HG02840 (cell line): ENCODE measurements around the gene ABLIM1.
"Not testable (repeated sequence)": the region's sequence is repeated elsewhere in the genome, so short reads cannot be mapped to it uniquely, and the experiment has no call there.

Experiments used
- ATAC-seq: cut with Tn5 transposase; IDR thresholded peaks from one replicate; pipeline ENCODE4 v1.9.1; 2021; ENCODE audit warnings: mild to moderate bottlenecking, moderate library complexity, moderate number of reproducible peaks; ENCODE audit not compliant: unreplicated experiment, low FRiP score

ABLIM1 gene

DNA sequence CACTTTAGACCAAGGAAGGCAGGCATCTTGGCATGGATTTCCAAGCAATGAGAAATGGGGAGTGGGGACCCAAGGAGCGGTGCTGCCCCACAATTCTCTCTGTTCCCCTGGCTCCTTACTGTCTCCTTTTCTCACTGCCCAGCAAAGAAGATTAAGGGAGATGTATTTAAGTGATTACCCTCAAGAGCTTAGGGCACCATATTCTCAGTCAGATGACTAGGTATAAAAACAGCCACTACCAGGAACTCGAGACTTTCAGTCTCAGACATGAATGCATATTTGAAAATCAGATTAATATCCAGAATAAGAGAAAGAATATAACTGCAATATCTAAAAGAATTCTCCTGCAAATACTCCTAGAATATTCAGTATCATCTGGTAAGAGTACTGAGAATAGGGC lies at the start of gene ABLIM1:
ABLIM1 (minus strand) TSS at position 101 of the 400 bp plus-strand sequence; CDS start at position 26, 75 bp downstream.
- no peak for ATAC-seq

DNA sequence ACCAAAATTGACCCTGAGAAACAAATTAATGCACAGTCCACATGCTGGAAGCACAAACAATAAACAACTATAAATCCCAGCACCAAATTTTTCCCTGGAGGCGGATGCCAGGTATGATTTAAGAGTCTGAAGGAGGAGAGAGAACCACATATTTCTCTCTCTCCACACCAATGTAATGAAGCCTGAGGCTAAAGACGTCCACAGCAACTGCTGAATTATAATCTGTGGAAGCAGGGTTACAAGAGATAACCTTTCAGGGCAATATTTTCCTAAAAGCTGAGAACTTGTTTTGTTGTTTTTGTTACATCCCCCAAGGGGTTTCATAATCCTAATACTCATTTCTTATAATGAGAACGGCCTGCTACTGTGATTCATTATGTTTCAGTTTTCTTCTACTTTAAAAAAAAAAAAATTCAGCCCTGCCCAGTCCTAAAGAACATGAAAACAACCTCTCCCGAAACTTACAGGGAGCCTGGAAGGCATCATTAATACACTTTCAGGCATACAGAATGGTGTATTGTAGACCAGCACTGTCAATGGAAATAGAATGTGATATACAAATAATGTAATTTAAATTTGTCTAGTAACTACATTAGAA lies 48.5 kb upstream of the ABLIM1 start:
- no peak for ATAC-seq

GRCh38 chr10:114704679-114705078 lies 46.6 kb upstream of the ABLIM1 start:
- ATAC-seq = no peak

- ATAC-seq = no peak
Measured at GRCh38 chr10:114703377-114704107, 45.5 kb upstream of the ABLIM1 start.

DNA sequence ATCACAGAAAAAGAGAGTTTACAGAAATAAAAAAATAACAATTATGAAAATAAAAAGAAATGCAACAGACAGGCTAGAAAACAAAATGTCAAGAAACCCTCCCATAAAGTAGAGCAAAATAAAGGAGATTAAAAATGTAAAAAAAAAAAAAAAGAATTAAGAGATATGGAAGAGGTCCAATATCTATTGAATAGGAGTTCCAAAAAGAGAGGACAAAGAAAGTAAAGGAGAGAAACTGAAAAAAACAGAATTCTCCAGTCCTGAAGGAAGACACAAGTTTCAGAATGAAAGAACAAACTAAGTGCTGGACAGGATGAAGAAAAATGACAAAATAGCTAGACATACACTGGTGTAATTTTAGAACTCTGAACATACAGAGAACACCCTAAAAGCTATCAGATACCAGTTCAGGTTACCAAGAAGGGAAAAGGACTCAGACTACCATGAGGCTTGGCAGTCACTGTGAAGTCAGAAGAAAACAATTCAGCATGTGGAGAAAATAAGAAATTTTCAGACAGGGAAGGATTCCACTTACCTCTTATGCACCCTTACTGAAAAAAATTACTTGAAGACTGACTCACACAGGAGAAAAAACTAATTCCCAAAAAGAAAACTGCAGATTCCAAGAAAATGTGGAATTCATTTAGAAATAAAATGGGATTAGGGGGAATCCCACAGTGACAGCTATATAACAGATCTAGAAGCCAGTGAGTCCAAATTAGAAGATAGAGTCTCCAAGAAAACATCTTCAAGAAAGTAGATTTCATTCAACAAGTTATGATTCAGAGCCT lies 40.4 kb upstream of the ABLIM1 start:
- no peak for ATAC-seq

GRCh38 chr10:114697061-114697598 lies 39.1 kb upstream of the ABLIM1 start:
- no peak for ATAC-seq

DNA sequence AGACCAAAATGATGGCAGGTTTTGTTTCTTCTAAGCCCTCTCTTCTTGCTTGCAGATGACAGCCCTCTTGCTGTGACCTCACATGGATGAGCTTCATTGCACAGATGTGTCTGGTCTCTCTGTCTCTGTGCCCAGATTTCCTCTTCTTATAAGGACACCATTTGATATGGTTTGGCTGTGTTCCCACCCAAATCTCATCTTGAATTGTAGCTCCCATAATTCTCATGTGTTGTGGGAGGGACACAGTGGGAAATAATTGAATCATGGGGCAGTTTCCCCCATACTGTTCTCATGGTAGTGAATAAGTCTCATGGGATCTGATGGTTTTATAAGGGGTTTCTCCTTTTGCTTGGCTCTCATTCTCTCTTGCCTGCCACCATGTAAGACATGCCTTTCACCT lies 38.2 kb upstream of the ABLIM1 start:
- not testable (repeated sequence) for ATAC-seq

DNA sequence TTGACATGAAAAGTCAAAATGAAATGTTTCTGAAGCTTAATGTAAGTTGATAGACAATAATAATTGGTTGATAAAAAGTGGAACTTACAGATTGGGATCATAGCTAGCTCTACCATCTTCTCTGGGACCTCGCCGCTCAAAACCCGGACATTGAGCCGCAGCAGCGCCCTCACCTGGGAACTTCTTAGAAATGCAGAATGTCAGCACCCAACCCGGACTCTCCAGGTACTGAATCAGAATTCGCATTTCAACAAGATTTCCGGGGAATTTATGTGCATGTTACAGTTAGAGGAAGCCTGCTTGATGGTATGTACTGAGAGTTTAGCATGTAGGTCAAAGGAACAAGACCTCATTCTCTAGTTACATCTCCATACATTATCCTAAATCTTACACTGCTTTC lies 36.7 kb upstream of the ABLIM1 start:
- ATAC-seq = no peak

DNA sequence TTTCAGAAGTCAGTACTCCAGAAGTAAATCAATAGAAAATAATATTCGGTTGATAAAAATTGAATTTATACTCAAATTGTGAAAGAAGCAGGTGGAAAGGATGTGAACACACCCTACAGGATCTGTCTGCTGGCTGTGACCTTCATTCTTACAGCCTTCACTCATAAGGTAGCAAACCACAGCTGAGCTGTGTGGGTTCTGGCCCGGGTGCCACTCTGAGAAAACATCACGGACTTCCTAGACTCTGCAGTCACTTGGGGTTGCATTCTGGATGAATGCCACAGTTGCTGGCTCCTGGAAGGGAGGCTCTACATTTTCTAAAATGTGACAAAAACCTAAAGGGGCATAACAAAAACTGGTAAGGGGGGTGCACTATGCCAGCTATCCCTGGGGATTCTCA lies 36.0 kb upstream of the ABLIM1 start:
- no peak for ATAC-seq

- no peak for ATAC-seq
Measured at GRCh38 chr10:114691442-114691941, 33.4 kb upstream of the ABLIM1 start.

DNA sequence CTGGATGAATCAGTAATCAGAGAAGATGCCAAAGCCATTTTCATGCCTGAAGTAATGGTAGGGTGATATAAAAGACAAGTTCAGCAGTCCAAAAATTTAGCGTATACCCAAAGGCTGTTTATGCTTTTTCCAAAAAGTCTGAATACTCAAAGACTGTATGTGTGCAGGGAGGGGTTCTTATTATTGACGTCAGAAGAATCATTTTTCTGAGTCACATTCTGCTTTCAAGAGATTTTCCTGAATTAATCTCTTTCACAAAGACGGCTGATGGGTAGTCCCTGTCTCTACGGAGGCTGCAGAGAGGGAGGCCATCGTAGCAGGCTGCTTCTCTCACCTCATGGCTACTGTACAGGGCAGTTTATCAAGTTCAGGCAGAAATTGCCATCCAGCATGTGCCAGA lies 30.7 kb upstream of the ABLIM1 start:
- no peak for ATAC-seq

DNA sequence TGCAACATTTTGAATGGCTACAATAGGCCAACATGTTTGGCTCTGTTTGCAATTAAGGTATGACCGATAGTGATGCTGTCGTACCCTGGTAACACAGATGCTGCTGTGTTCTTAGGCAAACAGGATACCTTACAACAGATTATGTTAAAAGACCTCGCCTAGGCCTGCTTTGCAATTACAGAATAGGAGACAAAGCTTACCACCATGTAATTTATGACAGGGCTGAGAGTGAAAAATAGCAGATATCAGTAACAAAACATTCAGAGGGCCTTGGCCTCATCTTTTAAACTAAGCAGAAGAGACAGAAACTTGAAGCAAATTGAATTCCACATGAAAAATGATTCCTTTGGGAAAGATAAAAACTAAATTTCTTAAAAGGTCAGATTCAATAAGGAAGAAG lies 29.4 kb upstream of the ABLIM1 start:
- ATAC-seq = no peak

DNA sequence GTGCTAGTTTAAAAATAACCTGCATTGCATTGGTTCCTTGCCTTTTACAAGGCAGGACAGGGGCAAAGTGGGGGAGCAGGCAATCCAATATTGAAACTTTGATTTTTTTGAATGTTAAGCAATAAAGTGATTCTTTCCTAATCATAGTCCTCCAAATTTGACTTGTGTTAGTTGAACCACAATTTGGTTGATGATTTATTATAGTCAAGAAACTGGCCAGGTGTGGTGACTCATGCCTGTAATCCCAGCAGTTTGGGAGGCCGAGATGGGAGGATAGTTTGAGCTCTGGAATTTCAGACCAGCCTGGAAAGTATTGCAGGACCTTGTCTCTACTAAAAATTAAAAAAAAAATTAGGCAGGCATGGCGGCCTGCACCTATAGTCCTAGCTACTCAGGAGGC lies 27.9 kb upstream of the ABLIM1 start:
- ATAC-seq = no peak

DNA sequence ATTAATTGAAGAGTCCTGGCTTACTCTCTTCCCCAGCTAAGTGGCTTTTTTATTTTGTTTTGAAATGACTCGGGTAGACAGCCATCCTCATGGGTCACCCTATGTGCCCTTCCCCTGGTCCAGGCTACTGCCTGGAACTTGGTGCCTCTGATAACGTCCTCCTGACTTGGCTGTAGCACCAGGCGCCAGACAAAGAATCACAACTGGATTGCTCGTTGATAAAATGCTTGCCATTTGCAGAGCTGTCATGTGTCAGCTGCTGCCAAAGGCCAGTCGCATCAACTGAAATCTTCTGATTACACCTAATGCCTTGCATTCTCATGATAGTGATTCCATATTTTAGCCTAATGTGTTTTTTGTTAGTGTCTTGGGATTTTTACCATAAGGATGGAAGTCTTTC lies 27.4 kb upstream of the ABLIM1 start:
- ATAC-seq = no peak

GRCh38 chr10:114684822-114685209 lies 26.7 kb upstream of the ABLIM1 start:
- no peak for ATAC-seq

DNA sequence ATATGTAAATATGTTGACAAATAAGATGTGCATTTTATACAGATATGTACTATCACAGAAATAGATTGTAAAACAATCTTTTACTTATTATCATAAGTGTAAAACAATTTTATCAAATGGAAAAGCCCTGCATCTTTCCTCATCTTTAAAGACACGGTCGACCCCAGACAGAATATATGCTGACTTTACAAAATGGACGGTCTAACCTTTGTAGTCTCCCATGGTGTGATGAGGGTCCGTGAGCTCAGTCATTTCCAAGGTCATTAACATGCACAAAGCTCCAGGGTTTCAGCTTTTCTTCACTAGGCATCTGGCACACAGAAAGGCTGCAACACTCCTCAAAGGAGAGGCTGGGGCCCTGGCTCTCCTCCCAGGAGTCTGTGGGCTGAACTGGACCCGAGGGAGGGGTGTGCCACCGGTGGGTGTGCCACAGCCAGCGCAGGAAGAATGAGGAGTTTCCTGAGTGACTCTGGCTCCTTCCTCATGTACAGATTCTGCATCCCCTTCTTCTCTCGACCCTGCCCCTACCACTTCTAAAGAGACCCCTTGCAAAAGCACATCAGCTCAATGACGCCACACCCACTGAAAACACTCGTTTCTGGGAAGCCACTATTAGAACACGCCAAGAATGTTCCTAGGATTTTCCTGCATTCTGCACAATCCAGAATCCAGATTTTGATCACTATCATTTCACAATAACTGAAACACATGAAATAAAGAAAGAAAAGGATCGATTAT lies 26.2 kb upstream of the ABLIM1 start:
- ATAC-seq = no peak

DNA sequence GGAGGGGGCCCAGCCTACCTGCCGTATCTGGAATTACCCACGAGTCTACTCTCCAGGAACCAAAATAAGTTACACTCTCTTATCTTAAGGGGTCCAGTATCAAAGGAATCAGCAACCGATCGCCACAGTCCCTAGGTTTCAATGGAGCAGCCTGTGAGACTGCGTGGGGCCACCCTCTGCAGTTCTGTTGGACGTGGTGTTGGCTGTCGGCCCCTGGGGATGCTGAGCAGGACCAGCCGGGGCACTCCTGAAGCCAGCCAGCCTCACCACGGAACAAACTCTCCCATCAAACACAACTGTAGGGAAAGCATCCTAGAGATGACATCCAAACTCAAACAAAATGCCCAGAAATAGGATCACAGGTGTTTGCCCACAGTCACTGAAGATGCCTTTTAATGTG lies 25.5 kb upstream of the ABLIM1 start:
- ATAC-seq = no peak

GRCh38 chr10:114683162-114683561 lies 25.1 kb upstream of the ABLIM1 start:
- no peak for ATAC-seq

- ATAC-seq = no peak
Measured at GRCh38 chr10:114682532-114682931, 24.5 kb upstream of the ABLIM1 start.

DNA sequence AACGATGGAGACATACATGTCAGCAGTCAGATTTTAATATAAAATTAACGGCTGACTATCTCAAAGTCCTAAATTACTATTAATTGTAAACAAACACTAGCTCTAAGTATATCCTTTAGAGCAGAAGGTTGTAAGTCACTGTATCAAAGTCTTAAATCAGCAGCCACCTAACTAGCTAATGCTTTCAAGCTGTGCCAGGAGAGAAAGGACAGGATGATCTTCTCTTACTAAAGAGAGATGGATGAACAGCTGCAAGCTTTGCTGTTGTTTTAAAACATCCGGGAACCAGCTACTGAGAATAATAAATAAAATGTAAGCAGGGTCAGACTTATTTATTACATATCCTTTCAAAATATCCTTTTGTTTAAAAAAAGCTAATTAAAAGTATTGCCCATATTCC lies 24.0 kb upstream of the ABLIM1 start:
- ATAC-seq = no peak
